DND-41 (cell line): ENCODE results near the gene LSS.

Source experiments
- ATAC-seq: fragments of 200-7000 bp; cut with Tn5 transposase; 3 replicates; pipeline ENCODE4 v1.9.1; 2021; ENCODE audit warnings: low read depth; ENCODE audit not compliant: insufficient read depth
- DNase-seq: peaks from one replicate; pipeline ENCODE4 v3.0.0-alpha.2; 2020
- H2AFZ ChIP-seq: 2 replicates; pipeline ENCODE4 v1.6.0; 2012; ENCODE audit warnings: low read depth, low read length
- H3K27ac ChIP-seq: 2 replicates; pipeline ENCODE4 v1.5.1; 2012; ENCODE audit warnings: low read length, inconsistent platforms
- H3K27me3 ChIP-seq: fragments of 200-600 bp; sonication (generic); 2 replicates; pipeline ENCODE4 v1.6.0; 2012; ENCODE audit warnings: low read length, mild to moderate bottlenecking, inconsistent platforms; ENCODE audit not compliant: insufficient read depth, poor library complexity
- H3K36me3 ChIP-seq: 2 replicates; pipeline ENCODE4 v1.5.1; 2012; ENCODE audit warnings: low read length, inconsistent platforms; ENCODE audit not compliant: insufficient read depth
- H3K4me1 ChIP-seq: 2 replicates; pipeline ENCODE4 v1.5.1; 2012; ENCODE audit warnings: mild to moderate bottlenecking, low read length; ENCODE audit not compliant: insufficient read depth
- H3K4me2 ChIP-seq: 2 replicates; pipeline ENCODE4 v1.6.0; 2012; ENCODE audit warnings: mild to moderate bottlenecking, moderate library complexity, low read length, inconsistent platforms; ENCODE audit not compliant: insufficient read depth
- H3K4me3 ChIP-seq, 2 experiments: fragments of 200-600 bp in 1 of 2; shearing (Covaris generic) in 1 of 2; 2 replicates each; pipeline ENCODE4 v1.5.1; 2012 to 2016; ENCODE audit warnings: inconsistent platforms in 2 of 2, low read length in 2 of 2, mild to moderate bottlenecking in 2 of 2, low read depth in 1 of 2, moderate library complexity in 1 of 2
- H3K79me2 ChIP-seq: 2 replicates; pipeline ENCODE4 v1.6.0; 2012; ENCODE audit warnings: low read length, inconsistent platforms; ENCODE audit not compliant: insufficient read depth
- H3K9ac ChIP-seq: 2 replicates; pipeline ENCODE4 v1.6.0; 2012; ENCODE audit warnings: low read depth, mild to moderate bottlenecking, inconsistent platforms, low read length, moderate library complexity
- H3K9me3 ChIP-seq: 2 replicates; pipeline ENCODE4 v1.5.1; 2012; ENCODE audit warnings: low read length, moderate library complexity, mild to moderate bottlenecking, inconsistent platforms; ENCODE audit not compliant: insufficient read depth, severe bottlenecking
- H4K20me1 ChIP-seq: 2 replicates; pipeline ENCODE4 v1.6.0; 2012; ENCODE audit warnings: low read length; ENCODE audit not compliant: insufficient read depth
- CTCF ChIP-seq: IDR thresholded peaks from 2 replicates; pipeline ENCODE4 v1.5.1; 2012; ENCODE audit warnings: borderline replicate concordance, low read length, moderate library complexity, mild to moderate bottlenecking; ENCODE audit not compliant: poor library complexity, severe bottlenecking; ENCODE audit errors: extremely low read depth
- EZH2 ChIP-seq: IDR thresholded peaks from 3 replicates; pipeline ENCODE4 v1.6.1; 2012; ENCODE audit warnings: borderline replicate concordance, low read depth, mild to moderate bottlenecking, moderate library complexity, low read length, inconsistent platforms; ENCODE audit not compliant: severe bottlenecking

Gene LSS

GRCh38 chr21:46191686-46192575, 36.6 kb downstream of the LSS start:
- Histone ChIP-seq H3K27ac (no peak overlapping the region), H3K4me2 (no peak overlapping the region), H3K27me3 (no peaks in the 10 kb centered on the region), H3K9me3 (no peaks in the 10 kb centered on the region), H3K4me1 (no peaks in the 10 kb centered on the region), H3K36me3 (peaks cover 84% of the 10 kb centered on the region), H3K9ac (no peak overlapping the region), H4K20me1 (peaks cover 7% of the 10 kb centered on the region; the same call in 1 of the 2 replicates), H3K4me3 (no peak overlapping the region), H2AFZ (no peak overlapping the region), H3K79me2 (no peaks in the 10 kb centered on the region)
- ATAC-seq (no peak), DNase-seq (no peak)
- TF ChIP-seq EZH2, result no peak
- TF ChIP-seq CTCF, result no peak

- H4K20me1 ChIP-seq, result peaks cover 7% of the 10 kb centered on the region; the same call in 1 of the 2 replicates
- no peaks in the 10 kb centered on the region for H3K79me2 ChIP-seq
- H3K9me3 ChIP-seq, result no peaks in the 10 kb centered on the region
- H3K9ac ChIP-seq, result no peak overlapping the region
- H3K27ac ChIP-seq, result no peak overlapping the region
- peaks cover 78% of the 10 kb centered on the region for H3K36me3 ChIP-seq
- no peaks in the 10 kb centered on the region for H3K27me3 ChIP-seq
- TF ChIP-seq CTCF (no peak), EZH2 (no peak)
- H3K4me2 ChIP-seq, result no peak overlapping the region
- H2AFZ ChIP-seq, result no peak overlapping the region
- DNase-seq, result no peak
- H3K4me1 ChIP-seq, result no peaks in the 10 kb centered on the region
- ATAC-seq, result no peak
- no peak overlapping the region for H3K4me3 ChIP-seq
Measured at GRCh38 chr21:46191257-46191685, 37.3 kb downstream of the LSS start.

- no peak overlapping the region for H2AFZ ChIP-seq
- DNase-seq (no peak), ATAC-seq (no peak)
- no peaks in the 10 kb centered on the region for H3K79me2 ChIP-seq
- no peaks in the 10 kb centered on the region for H3K9me3 ChIP-seq
- no peak overlapping the region for H3K4me2 ChIP-seq
- no peaks in the 10 kb centered on the region for H3K27me3 ChIP-seq
- no peak overlapping the region for H3K27ac ChIP-seq
- no peaks in the 10 kb centered on the region for H3K4me1 ChIP-seq
- H3K9ac ChIP-seq, result no peak overlapping the region
- peaks cover 7% of the 10 kb centered on the region; the same call in 1 of the 2 replicates for H4K20me1 ChIP-seq
- no peak for TF ChIP-seq CTCF
- no peak for TF ChIP-seq EZH2
- peaks cover 71% of the 10 kb centered on the region for H3K36me3 ChIP-seq
- no peak overlapping the region for H3K4me3 ChIP-seq
Measured at GRCh38 chr21:46190491-46191131, 38.0 kb downstream of the LSS start.
